Activated naive CD8-positive, alpha-beta T cell treated with anti-CD3 and anti-CD28 coated beads, Interleukin-2, amount 10 ng/mL, durations not matched to agents 7 days and 5 days (primary cell): ENCODE data around the gene SMPDL3A. TPM values are rescaled to one million over a fixed set of nuclear protein-coding genes. Genes with fewer than 3 reads are reported as not detected.

Experiments used
- ATAC-seq: fragments of 150-1000 bp; cut with Tn5 transposase; one replicate; pipeline ENCODE4 v1.10.0; 2021; ENCODE audit warnings: low read depth, moderate library complexity
- POLR2A ChIA-PET: fragments of 350-600 bp; sonication (Branson Sonifier 250); formaldehyde crosslinking; loops from one replicate; lab custom pipeline; 2021; ENCODE audit warnings: antibody characterized with exemption; lab: Charles Lee
- DNase-seq: peaks from one replicate; pipeline ENCODE4 v3.0.0; 2021
- H3K27ac Mint-ChIP-seq: one replicate; pipeline ENCODE4 v1.8.0; 2022; ENCODE audit warnings: mild to moderate bottlenecking, mixed read lengths
- H3K27me3 Mint-ChIP-seq: one replicate; pipeline ENCODE4 v1.8.0; 2022; ENCODE audit warnings: mild to moderate bottlenecking, moderate library complexity, mixed read lengths
- H3K36me3 Mint-ChIP-seq: one replicate; pipeline ENCODE4 v1.8.0; 2021; ENCODE audit warnings: mild to moderate bottlenecking, mixed read lengths
- H3K4me1 Mint-ChIP-seq: one replicate; pipeline ENCODE4 v1.8.0; 2021; ENCODE audit warnings: mixed read lengths
- H3K4me3 Mint-ChIP-seq: one replicate; pipeline ENCODE4 v1.8.0; 2022; ENCODE audit warnings: mild to moderate bottlenecking, moderate library complexity, mixed read lengths
- H3K9me3 Mint-ChIP-seq: one replicate; pipeline ENCODE4 v1.8.0; 2021; ENCODE audit warnings: mixed read lengths
- total RNA-seq, 2 experiments: library from RNA; stranded (reverse); gene quantifications; one replicate each; pipeline ENCODE4 v1.2.3, GENCODE V29; 2021

SMPDL3A gene
- total RNA-seq, 2 experiments from 2014 or later, result 0.17 TPM; not detected in 1

DNA sequence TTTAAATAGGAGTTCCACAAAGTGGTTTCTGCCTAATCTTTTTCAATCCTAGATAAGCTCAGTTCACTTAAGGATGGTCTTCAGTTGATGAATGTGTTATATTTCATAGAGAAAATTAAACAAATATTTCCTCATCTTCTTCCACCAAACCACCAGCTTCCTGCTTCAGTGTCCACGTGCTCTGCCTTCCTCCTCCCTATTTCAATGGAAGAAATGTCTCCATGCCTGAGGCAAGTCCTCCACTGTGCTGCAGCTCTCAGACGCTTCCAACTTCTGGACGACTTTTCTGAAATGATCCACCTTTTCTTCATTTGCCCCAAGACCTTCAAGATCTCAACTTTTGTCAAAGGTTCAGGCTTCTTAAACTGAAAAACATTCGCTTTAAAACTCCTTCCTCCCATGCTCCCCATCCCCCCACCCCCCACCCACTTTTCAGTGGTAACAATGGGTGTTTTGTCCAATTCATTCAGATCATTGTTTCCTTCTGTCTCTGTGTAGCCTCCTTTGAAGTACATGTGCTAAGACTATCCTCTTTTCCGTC, 34.8 kb upstream of the SMPDL3A start:
- Mint-ChIP-seq H3K4me1 (peaks cover 33% of the 10 kb centered on the region), H3K27me3 (no peaks in the 10 kb centered on the region), H3K4me3 (no peak overlapping the region), H3K36me3 (peaks cover 2% of the 10 kb centered on the region), H3K9me3 (peaks cover 5% of the 10 kb centered on the region), H3K27ac (no peak overlapping the region)
- no peak for ATAC-seq
- DNase-seq, result no peak
- POLR2A ChIA-PET, result no interaction called here

DNA sequence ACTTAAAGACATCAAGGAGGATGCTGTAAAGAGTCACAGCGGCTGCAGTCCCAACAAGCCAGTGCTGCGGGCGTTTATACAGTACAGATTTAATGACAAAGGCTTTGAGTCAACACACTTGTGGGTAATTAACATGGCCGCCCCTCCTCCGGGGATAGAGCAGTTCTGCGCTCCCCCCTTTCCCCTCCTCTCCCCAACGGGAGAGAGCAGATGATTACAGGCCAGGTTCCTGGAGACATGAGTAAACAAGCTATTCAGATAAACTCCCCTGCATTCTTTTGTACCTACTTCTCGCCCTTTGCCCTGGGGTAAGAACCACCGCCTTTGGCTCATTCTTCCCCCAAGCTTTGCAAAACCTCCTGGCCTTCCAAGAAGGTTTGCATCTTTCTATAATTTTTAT, 33.2 kb upstream of the SMPDL3A start:
- Mint-ChIP-seq H3K27me3 (no peaks in the 10 kb centered on the region), H3K9me3 (peaks cover 5% of the 10 kb centered on the region), H3K27ac (no peak overlapping the region), H3K4me1 (peaks cover 31% of the 10 kb centered on the region), H3K4me3 (no peak overlapping the region), H3K36me3 (peaks cover 2% of the 10 kb centered on the region)
- DNase-seq (no peak), ATAC-seq (no peak)
- POLR2A ChIA-PET, result no interaction called here

- DNase-seq (no peak), ATAC-seq (peak; percentile 73)
- no peak overlapping the region for H3K4me3 Mint-ChIP-seq
- peaks cover 7% of the 10 kb centered on the region for H3K9me3 Mint-ChIP-seq
- H3K4me1 Mint-ChIP-seq, result peaks cover 10% of the 10 kb centered on the region
- peaks cover 2% of the 10 kb centered on the region for H3K36me3 Mint-ChIP-seq
- H3K27me3 Mint-ChIP-seq, result peaks cover 4% of the 10 kb centered on the region
- H3K27ac Mint-ChIP-seq, result no peak overlapping the region
- POLR2A ChIA-PET, result no interaction called here
These were observed 30.1 kb upstream of the SMPDL3A start for GRCh38 chr6:122758927-122759334.

GRCh38 chr6:122760330-122760729, 28.7 kb upstream of the SMPDL3A start:
- H3K4me1 Mint-ChIP-seq, result peaks cover 4% of the 10 kb centered on the region
- peaks cover 3% of the 10 kb centered on the region for H3K9me3 Mint-ChIP-seq
- peaks cover 4% of the 10 kb centered on the region for H3K27me3 Mint-ChIP-seq
- no peak overlapping the region for H3K4me3 Mint-ChIP-seq
- POLR2A ChIA-PET, result no interaction called here
- no peak for ATAC-seq
- no peak for DNase-seq
- no peak overlapping the region for H3K27ac Mint-ChIP-seq
- no peaks in the 10 kb centered on the region for H3K36me3 Mint-ChIP-seq

- Mint-ChIP-seq H3K4me1 (peaks cover 2% of the 10 kb centered on the region), H3K27me3 (peaks cover 20% of the 10 kb centered on the region), H3K4me3 (no peak overlapping the region), H3K27ac (no peak overlapping the region), H3K9me3 (peaks cover 2% of the 10 kb centered on the region), H3K36me3 (no peaks in the 10 kb centered on the region)
- ATAC-seq (no peak), DNase-seq (no peak)
- POLR2A ChIA-PET, result no interaction called here
These were observed 22.8 kb upstream of the SMPDL3A start for GRCh38 chr6:122766256-122766655.

GRCh38 chr6:122770835-122771601, 18.0 kb upstream of the SMPDL3A start:
- Mint-ChIP-seq H3K36me3 (no peaks in the 10 kb centered on the region), H3K27me3 (peaks cover 28% of the 10 kb centered on the region), H3K4me1 (peaks cover 2% of the 10 kb centered on the region), H3K27ac (no peak overlapping the region), H3K4me3 (no peak overlapping the region), H3K9me3 (no peaks in the 10 kb centered on the region)
- POLR2A ChIA-PET, result no interaction called here
- DNase-seq, result no peak
- ATAC-seq, result no peak

GRCh38 chr6:122772724-122773415, 16.2 kb upstream of the SMPDL3A start:
- Mint-ChIP-seq H3K9me3 (no peaks in the 10 kb centered on the region), H3K27me3 (peaks cover 27% of the 10 kb centered on the region), H3K36me3 (no peaks in the 10 kb centered on the region), H3K4me3 (no peak overlapping the region), H3K27ac (no peak overlapping the region), H3K4me1 (peaks cover 1% of the 10 kb centered on the region)
- DNase-seq (no peak), ATAC-seq (no peak)
- POLR2A ChIA-PET, result no interaction called here

- H3K4me3 Mint-ChIP-seq, result no peak overlapping the region
- DNase-seq (no peak), ATAC-seq (no peak)
- H3K27me3 Mint-ChIP-seq, result peaks cover 43% of the 10 kb centered on the region
- POLR2A ChIA-PET, result no interaction called here
- H3K9me3 Mint-ChIP-seq, result no peaks in the 10 kb centered on the region
- H3K4me1 Mint-ChIP-seq, result no peaks in the 10 kb centered on the region
- H3K36me3 Mint-ChIP-seq, result no peaks in the 10 kb centered on the region
- no peak overlapping the region for H3K27ac Mint-ChIP-seq
These were observed 13.1 kb upstream of the SMPDL3A start for GRCh38 chr6:122775975-122776374.

DNA sequence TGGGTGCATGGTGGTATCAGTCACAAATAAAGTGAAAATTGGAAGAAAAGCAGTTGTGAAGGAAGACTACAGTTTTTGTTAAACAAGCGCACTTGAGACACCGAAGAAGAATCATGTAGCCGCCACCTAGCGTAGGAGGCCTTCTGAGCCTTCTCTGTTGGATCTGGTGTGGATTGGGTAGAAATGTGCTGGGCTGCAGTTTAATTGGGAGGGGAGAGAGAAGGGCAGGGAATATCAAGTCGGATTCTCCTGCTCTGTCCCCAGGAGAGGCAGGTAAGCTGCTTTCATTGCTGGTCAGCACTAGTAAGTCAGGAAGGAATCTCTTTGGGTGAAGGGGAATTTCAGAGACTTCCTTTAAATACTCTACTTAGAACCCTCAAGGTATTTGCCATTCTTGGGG, 10.8 kb upstream of the SMPDL3A start:
- DNase-seq (no peak), ATAC-seq (no peak)
- no peak overlapping the region for H3K27ac Mint-ChIP-seq
- H3K4me1 Mint-ChIP-seq, result no peaks in the 10 kb centered on the region
- H3K9me3 Mint-ChIP-seq, result no peaks in the 10 kb centered on the region
- no peak overlapping the region for H3K4me3 Mint-ChIP-seq
- no peaks in the 10 kb centered on the region for H3K36me3 Mint-ChIP-seq
- H3K27me3 Mint-ChIP-seq, result peaks cover 49% of the 10 kb centered on the region
- POLR2A ChIA-PET, result no interaction called here

GRCh38 chr6:122778985-122779661, 9.9 kb upstream of the SMPDL3A start:
- Mint-ChIP-seq H3K27ac (no peak overlapping the region), H3K36me3 (no peaks in the 10 kb centered on the region), H3K4me3 (no peak overlapping the region), H3K9me3 (no peaks in the 10 kb centered on the region), H3K27me3 (peaks cover 55% of the 10 kb centered on the region), H3K4me1 (no peaks in the 10 kb centered on the region)
- ATAC-seq (no peak), DNase-seq (no peak)
- POLR2A ChIA-PET, result no interaction called here

DNA sequence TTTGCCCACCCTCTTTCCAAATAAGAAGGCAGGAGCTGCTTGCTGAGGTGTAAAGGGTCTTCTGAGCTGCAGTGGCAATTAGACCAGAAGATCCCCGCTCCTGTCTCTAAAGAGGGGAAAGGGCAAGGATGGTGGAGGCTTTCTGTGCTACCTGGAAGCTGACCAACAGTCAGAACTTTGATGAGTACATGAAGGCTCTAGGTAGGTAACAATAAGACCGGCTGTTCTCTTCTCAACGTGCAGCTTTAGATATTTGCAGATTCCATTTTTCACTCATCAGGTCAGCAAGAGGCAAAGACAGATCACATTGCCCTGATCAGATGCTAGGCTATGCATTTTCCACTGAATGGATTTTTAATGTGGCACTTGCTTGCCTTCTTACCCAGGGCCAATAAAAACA, 9.4 kb upstream of the SMPDL3A start, which contains the start of gene FABP7:
Gene FABP7, plus strand, starts transcription at position 50 of the 400 bp plus-strand sequence. Its CDS starts 79 bp downstream, at position 129.
- Mint-ChIP-seq H3K4me1 (no peaks in the 10 kb centered on the region), H3K4me3 (no peak within 1 kb of the TSS), H3K9me3 (no peaks in the 10 kb centered on the region), H3K27me3 (peaks cover 59% of the 10 kb centered on the region), H3K27ac (no peak within 1 kb of the TSS), H3K36me3 (no peaks in the 10 kb centered on the region)
- no peak for ATAC-seq
- POLR2A ChIA-PET, result no interaction called here
- DNase-seq, result no peak

DNA sequence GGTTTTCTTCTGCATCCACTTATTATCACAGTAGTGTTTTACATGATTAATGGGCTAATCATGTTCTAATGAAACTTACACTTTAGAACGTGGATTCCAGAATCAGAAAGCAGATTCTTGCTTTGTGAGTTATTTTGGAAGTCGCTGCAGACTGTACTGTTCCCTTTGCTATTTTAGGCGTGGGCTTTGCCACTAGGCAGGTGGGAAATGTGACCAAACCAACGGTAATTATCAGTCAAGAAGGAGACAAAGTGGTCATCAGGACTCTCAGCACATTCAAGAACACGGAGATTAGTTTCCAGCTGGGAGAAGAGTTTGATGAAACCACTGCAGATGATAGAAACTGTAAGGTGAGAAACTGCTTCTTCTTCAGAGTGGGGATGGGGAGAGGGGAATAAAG, 8.9 kb upstream of the SMPDL3A start:
- POLR2A ChIA-PET, result no interaction called here
- H3K4me3 Mint-ChIP-seq, result no peak overlapping the region
- H3K9me3 Mint-ChIP-seq, result no peaks in the 10 kb centered on the region
- H3K27ac Mint-ChIP-seq, result no peak overlapping the region
- no peak for ATAC-seq
- no peaks in the 10 kb centered on the region for H3K36me3 Mint-ChIP-seq
- H3K27me3 Mint-ChIP-seq, result peaks cover 63% of the 10 kb centered on the region
- no peak for DNase-seq
- no peaks in the 10 kb centered on the region for H3K4me1 Mint-ChIP-seq

DNA sequence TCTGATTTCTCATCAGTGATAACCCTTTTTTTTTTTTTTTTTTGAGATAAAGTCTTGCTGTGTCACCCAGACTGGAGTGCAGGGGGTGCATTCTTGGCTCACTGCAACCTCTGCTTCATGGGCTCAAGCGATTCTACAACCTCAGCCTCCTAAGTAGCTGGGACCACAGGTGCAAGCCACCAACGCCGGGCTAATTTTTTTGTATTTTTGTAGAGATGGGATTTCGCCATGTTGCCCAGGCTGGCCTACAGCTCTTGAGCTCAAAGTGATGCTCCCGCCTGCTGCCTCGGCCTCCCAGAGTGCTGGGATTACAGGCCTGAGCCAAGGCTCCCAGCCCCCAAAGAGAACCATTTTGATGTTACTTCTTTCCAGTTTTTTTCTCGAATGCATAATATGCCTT, 7.3 kb upstream of the SMPDL3A start:
- Mint-ChIP-seq H3K27ac (no peak overlapping the region), H3K27me3 (peaks cover 65% of the 10 kb centered on the region), H3K4me3 (no peak overlapping the region), H3K9me3 (no peaks in the 10 kb centered on the region), H3K4me1 (no peaks in the 10 kb centered on the region), H3K36me3 (no peaks in the 10 kb centered on the region)
- POLR2A ChIA-PET, result no interaction called here
- ATAC-seq, result no peak
- no peak for DNase-seq
